Mesodermal cell (in vitro differentiated cells): Measurements from ENCODE around the gene SP100.
A peak's percentile ranks its signal among the peaks of the same experiment; 100 is the strongest.
"Not testable (repeated sequence)": the region's sequence is repeated elsewhere in the genome, so short reads cannot be mapped to it uniquely, and the experiment has no call there.

Experiments
- H3K27ac ChIP-seq: 2 replicates; pipeline ENCODE4 v1.7.0; 2013; ENCODE audit warnings: mild to moderate bottlenecking, low read depth, low read length, moderate library complexity; ENCODE audit not compliant: severe bottlenecking
- H3K36me3 ChIP-seq: 2 replicates; pipeline ENCODE4 v1.7.1; 2013; ENCODE audit warnings: mild to moderate bottlenecking, low read length, moderate library complexity; ENCODE audit not compliant: control insufficient read depth, insufficient read depth
- H3K4me1 ChIP-seq: one replicate; pipeline ENCODE4 v1.7.1; 2013; ENCODE audit warnings: mild to moderate bottlenecking, low read length; ENCODE audit not compliant: insufficient read depth, control insufficient read depth, poor library complexity, severe bottlenecking
- H3K4me3 ChIP-seq: 2 replicates; pipeline ENCODE4 v1.7.0; 2013; ENCODE audit warnings: low read length, control low read depth, mild to moderate bottlenecking; ENCODE audit not compliant: insufficient read depth, poor library complexity, severe bottlenecking; ENCODE audit errors: extremely low read depth
- H3K9me3 ChIP-seq: 2 replicates; pipeline ENCODE4 v1.7.1; 2013; ENCODE audit warnings: mild to moderate bottlenecking, low read length, moderate library complexity; ENCODE audit not compliant: control insufficient read depth
- WGBS, 2 experiments: methylation state at CpG; one replicate each; pipeline ENCODE4 v1.1.5; 2013; ENCODE audit warnings: missing lambda C conversion rate in 2 of 2; ENCODE audit not compliant: insufficient coverage in 2 of 2; 5-methylcytosine and 5-hydroxymethylcytosine counted together

Gene SP100

DNA sequence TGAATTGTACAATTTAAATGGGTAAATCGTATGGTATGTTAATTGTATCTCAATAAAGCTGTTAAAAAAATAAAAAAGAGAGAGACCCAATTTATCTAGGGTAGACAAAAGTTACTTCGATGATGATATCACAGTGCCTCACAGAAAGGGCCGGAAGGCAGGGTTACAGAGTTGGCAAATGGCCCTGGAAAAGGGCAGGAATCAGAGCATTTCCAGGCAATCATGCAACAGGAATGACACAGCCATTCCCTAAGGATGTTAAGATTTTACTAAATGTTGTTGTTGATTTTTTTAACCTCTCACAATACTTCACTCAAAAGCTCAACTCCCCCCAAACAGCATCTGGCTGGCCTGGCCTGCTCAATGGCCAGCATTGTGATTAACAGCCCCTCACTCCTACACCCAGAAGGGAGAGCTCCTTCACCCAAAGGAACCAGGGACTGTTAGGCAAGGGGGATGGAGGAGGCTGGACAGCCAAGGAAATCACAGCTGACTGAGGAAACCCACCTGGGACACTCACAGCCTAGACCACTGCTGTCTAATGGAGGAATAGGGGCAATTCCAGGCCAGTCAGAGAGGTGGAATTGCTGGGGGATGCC, 7.7 kb upstream of the SP100 start:
- Histone ChIP-seq H3K4me3 (no peak overlapping the region), H3K27ac (no peak overlapping the region)
- 89 to 93% methylated on average over 2 to 3 of the region's 3 CpGs for WGBS, 2 experiments

DNA sequence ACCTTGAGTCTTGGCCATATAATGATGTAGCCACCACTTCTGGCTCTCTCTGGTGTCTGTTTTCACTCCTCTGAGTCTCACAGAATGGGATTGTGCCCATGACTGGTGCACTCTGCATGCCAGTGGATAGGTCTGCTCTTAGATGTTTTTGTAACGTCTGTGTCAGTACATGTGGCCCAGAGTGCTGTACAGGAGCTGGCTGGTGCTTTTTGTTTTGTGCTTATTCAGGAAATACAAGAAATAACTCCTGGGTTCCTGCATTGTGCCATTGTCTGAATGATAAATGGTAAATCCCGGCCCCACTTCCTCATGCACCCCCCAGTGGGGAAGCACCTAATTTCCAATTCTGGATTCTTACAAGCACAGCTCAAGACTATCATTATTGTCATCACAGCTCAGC, 6.7 kb upstream of the SP100 start:
- WGBS, 2 experiments, result 92 to 100% methylated on average over 1 to 2 of the region's 2 CpGs
- H3K4me1 ChIP-seq, H3K4me3 ChIP-seq, H3K9me3 ChIP-seq, H3K27ac ChIP-seq, H3K36me3 ChIP-seq: not testable (repeated sequence)

More for the DNA sequence above, 7.7 kb upstream of the SP100 start:
- H3K36me3 ChIP-seq, result no peaks in the 10 kb centered on the region
- H3K9me3 ChIP-seq, result no peaks in the 10 kb centered on the region
- no peaks in the 10 kb centered on the region for H3K4me1 ChIP-seq

GRCh38 chr2:230410263-230410662, 5.7 kb upstream of the SP100 start:
- WGBS, 2 experiments, result 100% methylated on average over 1 of the region's 1 CpG
- Histone ChIP-seq H3K4me3 (no peak overlapping the region), H3K4me1 (no peaks in the 10 kb centered on the region), H3K9me3 (no peaks in the 10 kb centered on the region), H3K36me3 (no peaks in the 10 kb centered on the region), H3K27ac (no peak overlapping the region)

DNA sequence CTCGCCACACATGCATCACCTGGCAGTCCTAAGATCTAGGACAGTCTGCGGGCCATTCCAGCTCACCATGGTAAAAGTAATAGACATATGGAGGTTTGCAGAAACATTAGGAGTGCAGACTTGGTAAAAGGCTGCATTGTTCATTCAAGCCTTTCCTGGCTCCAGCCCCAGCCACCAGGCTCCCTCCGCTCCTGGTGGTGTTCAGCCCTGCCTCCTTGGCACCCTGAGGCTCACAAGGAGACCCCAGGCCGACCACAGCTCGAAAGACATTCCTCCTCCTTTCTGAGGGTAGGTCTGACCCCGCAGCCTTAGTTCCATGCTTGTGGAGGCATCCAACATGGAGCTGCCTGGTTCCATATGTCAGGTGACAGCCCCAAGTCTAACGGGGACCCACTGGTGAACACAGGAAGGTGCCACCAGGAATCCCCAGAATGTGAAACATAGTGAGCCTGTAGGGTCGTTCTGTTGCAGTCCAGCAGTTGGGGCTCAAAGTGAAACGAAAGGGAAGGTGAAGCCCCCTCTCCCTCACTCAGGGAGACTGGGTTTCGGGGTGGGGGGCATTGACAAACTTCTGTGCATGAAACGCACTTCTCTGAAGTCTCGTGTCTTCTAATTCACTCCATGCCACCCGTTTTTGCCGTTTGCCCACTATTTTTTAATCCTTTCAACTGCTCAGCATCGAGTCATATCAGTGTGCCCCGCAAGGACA, 5.0 kb upstream of the SP100 start:
- Histone ChIP-seq H3K9me3 (no peaks in the 10 kb centered on the region), H3K27ac (no peak overlapping the region), H3K4me1 (peaks cover 3% of the 10 kb centered on the region), H3K36me3 (no peaks in the 10 kb centered on the region), H3K4me3 (peak overlapping the region; percentile 45)
- WGBS, 2 experiments, result 77 to 81% methylated on average over 9 to 12 of the region's 16 CpGs

DNA sequence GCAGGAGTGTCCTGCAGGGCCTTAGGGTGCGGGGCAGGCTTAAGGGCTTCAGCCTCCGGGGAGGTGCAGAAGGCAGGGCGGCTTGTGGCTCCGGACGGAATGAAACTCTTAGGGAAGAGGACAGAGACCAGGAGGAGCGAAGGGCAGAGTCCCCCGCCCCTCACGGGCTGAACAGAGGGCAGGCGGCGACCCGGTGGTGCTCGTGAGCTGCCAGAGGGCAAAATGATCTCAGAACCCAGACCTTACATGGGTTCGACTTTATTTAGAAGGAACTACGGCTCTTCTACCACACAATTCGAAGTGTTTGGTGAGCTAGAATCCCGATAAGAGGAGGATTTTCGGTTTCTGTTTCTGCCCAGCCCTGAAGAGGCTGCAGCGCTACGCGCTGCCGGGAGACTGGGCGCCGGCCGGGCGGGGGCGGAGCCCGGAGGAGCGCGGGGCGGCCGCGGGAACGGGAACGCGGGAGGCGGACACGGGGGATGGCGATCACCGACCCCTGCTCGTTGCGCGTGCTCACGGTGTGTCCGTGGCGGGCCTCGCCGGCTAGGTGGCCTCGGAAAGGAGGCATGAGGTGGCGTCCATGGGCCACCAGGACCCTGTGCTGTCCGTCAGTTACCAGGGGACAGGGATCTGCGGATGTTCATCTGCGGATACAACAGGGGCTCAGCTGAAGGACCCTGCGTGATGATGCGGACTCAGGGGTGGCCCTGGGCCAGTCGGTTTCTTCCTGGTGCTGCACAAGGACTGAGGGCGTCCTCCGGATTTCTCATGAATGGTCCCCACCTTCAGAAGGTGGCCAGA, 4.2 kb upstream of the SP100 start:
- no peaks in the 10 kb centered on the region for H3K36me3 ChIP-seq
- peak overlapping the region; percentile 45 for H3K4me3 ChIP-seq
- H3K4me1 ChIP-seq, result peaks cover 3% of the 10 kb centered on the region
- H3K27ac ChIP-seq, result no peak overlapping the region
- no peaks in the 10 kb centered on the region for H3K9me3 ChIP-seq
- WGBS, 2 experiments, result 7 to 10% methylated on average over 39 to 53 of the region's 57 CpGs

- H3K4me1 ChIP-seq, result peaks cover 3% of the 10 kb centered on the region
- no peaks in the 10 kb centered on the region for H3K36me3 ChIP-seq
- 100% methylated on average over 2 of the region's 3 CpGs for WGBS, 2 experiments
- no peak overlapping the region for H3K27ac ChIP-seq
- H3K4me3 ChIP-seq, result peak overlapping the region; percentile 45
- no peaks in the 10 kb centered on the region for H3K9me3 ChIP-seq
Observed at GRCh38 chr2:230412371-230412711, 3.7 kb upstream of the SP100 start.

DNA sequence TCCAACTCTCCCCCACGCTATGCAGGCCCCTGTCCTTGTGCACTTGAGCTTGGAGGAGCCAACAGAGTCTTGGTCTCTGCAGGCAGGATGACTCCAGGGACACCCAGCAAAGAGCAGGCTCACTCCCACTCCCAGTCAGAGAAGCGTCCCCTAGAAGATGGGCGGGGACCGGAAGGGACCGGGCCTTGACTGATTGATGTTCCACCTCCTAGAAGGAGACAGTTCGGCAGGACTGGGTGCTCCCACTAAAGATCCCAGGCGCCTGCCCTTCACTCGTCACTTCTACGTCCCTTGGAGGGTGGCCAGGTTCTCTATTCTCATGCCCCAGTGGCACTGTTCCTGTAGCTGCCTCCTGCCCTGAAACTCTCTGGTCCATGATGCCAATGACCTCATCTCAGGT, 3.2 kb upstream of the SP100 start:
- no peaks in the 10 kb centered on the region for H3K9me3 ChIP-seq
- no peak overlapping the region for H3K27ac ChIP-seq
- H3K4me1 ChIP-seq, result peaks cover 3% of the 10 kb centered on the region
- H3K36me3 ChIP-seq, result no peaks in the 10 kb centered on the region
- 88 to 97% methylated on average over 7 to 9 of the region's 9 CpGs for WGBS, 2 experiments
- no peak overlapping the region for H3K4me3 ChIP-seq

DNA sequence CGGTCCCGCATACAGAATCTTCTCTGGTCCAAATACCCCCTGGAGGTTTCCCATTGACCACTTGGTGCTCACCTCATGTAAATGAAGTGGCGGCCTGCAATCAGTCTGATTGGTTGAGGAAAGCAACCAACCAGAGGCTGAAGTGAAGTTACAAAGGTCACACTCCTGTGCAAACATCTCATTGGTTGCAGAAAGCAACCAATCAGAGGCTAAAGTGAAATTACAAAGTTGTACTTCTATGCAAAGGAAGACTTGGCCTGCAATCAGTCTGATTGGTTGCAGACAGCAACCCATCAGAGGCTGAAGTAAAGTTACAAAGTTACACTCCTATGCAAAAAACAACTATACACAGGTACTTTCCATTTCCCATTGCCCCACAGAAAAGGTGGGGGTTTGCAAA, 2.5 kb upstream of the SP100 start:
- H3K36me3 ChIP-seq, result no peaks in the 10 kb centered on the region
- H3K27ac ChIP-seq, result no peak overlapping the region
- WGBS, 2 experiments, result 79 to 94% methylated on average over 2 to 3 of the region's 3 CpGs
- no peaks in the 10 kb centered on the region for H3K9me3 ChIP-seq
- peaks cover 3% of the 10 kb centered on the region for H3K4me1 ChIP-seq
- H3K4me3 ChIP-seq, result no peak overlapping the region

- Histone ChIP-seq H3K4me1 (peaks cover 3% of the 10 kb centered on the region), H3K4me3 (no peak overlapping the region), H3K27ac (no peak overlapping the region), H3K9me3 (no peaks in the 10 kb centered on the region), H3K36me3 (no peaks in the 10 kb centered on the region)
- WGBS, 2 experiments, result 89 to 91% methylated on average over 6 of the region's 6 CpGs
Observed at GRCh38 chr2:230414302-230414701, 1.7 kb upstream of the SP100 start.

DNA sequence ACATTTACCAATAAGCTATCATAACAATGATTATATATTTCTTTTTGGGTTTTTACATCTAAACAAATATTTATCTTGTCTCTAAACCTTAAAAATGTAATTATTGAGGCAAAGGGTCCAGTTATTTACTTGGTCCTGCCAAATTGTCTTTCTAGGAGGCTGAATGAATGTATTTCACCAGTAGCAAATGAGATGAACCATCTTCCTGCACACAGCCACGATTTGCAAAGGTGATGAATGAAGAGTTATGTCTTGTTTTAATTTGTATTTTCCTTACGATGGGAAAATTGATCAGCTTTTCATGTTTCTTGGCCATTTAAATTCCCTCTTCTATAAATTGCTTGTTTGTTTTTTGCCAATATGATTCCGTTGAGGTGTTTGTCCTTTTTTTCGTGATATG, 1.4 kb downstream of the SP100 start:
- H3K4me1 ChIP-seq, result peaks cover 3% of the 10 kb centered on the region
- no peak overlapping the region for H3K27ac ChIP-seq
- WGBS, 2 experiments, result no CpG with 5 or more reads among the region's 4 CpGs
- H3K4me3 ChIP-seq, result no peak overlapping the region
- no peaks in the 10 kb centered on the region for H3K9me3 ChIP-seq
- no peaks in the 10 kb centered on the region for H3K36me3 ChIP-seq
